NCI-H1105 (cell line): ENCODE data around the gene CYSLTR2.
"Not testable (repeated sequence)": the region's sequence is repeated elsewhere in the genome, so short reads cannot be mapped to it uniquely, and the experiment has no call there.

Experiments used
- DNase-seq: peaks from one replicate; lab custom pipeline; 2025; lab: John Stamatoyannopoulos, UW

The CYSLTR2 gene

DNA sequence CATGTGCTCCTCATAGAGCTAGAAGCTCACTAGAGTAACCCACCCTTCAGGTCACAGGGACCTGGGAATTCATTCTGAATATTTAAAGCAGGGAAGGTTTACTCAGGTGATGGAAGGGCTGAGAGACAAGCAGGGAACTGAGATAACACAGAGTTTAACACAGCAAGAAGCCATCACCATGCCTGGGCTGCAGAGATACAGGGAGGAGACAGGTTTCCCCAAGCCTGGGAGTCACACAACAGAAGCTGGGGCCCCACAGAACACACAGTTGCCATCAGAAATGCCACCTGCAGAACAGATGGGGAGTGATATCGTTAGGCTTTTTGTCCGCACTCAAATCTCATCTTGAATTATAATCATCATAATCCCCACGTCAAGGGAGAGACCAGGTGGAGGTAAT lies 7.9 kb upstream of the CYSLTR2 start:
- no peak for DNase-seq

DNA sequence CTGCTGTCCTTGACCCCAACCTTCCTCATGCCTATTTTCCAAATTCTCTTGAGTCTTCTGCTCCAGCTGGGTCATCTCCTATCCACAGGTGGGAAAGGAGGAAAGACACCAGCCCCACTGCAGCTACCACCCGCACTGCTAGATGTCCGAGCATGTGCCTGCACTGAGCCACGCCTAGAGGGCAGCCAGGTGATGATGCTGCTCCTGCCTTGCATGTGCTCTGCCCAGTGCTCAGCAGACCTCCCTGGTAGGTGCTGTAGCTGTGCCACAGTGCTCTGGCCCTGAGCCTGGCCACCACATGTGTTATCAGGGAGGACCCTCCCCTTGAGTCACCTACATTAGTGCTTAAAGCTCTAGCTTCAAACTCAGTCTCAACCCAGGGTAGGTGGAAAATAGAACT lies 6.9 kb upstream of the CYSLTR2 start:
- DNase-seq = no peak

DNA sequence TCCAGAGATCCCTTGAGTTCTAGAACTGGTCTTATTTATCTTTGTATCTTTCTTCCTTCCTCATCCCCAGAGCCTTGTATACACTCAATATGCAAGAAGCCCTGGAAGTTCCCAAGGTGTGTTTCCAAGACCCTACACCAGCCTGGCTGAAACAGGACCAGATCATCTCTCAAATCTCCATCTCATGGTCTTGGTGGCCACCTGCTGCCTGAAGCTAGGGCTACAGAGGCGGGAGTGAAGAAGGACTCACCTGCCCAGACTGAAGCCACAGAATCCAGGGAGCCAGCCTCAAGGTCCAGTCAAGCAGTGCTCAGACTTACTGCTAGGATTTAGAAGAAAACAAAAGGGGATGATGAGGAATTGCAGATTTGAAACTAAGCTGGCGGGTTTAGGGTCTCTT lies 6.1 kb upstream of the CYSLTR2 start:
- DNase-seq = no peak

DNA sequence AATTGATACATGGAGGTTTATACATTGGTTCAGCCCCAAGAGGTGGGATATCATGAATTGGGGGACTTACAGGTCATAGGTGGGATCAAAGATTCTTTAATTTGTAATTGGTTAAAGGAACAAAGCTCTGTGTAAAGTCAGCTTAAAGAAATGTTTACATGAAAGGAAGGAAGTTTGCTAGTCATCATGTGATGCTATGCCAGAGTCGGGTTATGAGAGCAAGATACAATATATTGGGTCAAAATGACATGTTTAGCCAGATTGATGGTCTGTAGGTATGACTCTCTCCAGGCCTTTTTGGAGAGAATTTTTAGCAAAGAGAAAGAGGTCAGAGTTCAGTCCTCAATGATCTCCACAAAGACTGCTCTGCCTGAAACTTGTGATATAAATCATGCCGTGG lies 5.3 kb upstream of the CYSLTR2 start:
- no peak for DNase-seq

DNA sequence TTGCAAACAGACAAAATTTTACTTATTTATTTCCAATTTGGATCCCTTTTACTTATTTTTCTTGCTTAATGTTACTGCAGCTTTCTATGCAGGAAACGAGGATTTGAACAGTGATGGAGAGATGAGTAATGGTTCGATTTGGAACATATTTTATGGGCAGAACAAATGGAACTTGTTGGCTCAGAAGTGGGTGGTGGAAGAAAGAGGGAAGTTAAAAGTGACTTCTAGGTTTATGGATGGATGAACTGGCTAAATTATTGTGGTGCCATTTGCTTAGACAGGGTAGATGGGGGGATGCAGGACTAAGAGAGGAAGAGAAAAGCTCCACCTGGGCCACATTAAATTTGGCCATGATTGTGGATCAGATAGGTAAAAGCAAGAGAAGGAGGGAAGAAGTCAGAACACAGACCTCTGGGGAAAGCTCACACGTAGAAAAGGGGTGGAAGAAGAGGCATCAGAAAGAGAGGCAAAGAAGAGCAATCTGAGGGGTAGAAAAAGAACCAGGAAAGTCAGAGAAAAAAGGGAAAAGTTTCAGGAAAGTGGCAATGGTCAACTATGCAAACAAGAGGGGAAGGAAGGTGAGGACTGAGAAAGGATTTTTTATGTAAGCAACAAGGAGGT lies 768 bp upstream of the CYSLTR2 start:
- no peak for DNase-seq

DNA sequence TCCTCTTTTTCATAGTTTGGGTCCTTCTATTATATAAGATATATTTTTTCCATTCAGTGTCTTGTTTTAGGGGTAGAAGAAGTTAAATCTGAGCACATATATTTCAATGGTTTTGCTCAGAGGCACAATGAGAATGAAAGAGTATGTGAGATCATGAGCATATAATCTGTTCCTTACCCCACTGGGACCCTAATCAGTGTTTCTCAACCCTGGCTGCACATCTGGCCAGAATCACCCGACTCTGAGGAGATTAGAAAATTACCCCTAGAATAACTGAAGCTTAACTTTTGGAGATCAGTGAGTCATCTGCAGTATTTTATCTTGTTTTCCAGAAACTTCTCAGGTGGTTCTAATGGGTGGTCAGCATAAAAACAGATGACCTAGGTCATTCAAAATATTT lies 782 bp downstream of the CYSLTR2 start:
- no peak for DNase-seq

DNA sequence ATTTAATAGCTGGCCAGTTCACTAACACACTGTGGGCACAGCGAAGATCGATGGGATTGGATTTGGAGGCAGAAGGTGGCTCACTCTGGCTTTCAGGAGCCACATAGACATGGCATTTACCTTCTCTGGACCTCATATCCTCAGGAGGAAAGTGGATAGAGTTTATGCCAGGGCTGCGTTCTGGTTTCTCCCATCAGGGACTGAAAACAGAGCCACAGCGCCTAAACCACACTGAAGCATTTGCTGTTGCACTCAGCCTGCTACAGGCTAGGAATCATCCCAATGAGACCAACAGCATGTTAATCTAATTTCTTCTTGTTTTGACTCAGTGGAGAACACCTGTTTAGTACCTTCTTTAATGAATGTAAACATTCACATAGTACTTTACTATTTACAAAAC lies 1.6 kb downstream of the CYSLTR2 start:
- no peak for DNase-seq

DNA sequence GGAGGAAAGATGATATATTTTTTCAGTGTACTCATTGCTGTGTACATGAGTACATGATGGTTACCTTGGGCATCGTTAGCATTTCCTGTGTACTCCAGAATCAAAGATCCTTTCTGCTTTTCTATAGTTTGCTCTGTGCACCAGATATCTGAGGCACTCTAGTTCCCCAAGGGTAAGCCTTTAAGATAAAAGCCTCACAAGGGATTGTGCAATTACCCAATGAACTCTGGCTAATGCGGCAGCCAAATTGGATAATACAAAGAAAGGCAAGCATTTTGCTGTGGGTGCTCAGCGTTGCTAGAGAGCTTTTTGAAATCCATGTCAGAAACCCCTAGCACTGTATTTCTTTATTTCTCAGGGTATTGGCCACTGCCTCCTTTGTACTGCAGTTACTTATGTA lies 2.9 kb downstream of the CYSLTR2 start:
- DNase-seq = no peak

DNA sequence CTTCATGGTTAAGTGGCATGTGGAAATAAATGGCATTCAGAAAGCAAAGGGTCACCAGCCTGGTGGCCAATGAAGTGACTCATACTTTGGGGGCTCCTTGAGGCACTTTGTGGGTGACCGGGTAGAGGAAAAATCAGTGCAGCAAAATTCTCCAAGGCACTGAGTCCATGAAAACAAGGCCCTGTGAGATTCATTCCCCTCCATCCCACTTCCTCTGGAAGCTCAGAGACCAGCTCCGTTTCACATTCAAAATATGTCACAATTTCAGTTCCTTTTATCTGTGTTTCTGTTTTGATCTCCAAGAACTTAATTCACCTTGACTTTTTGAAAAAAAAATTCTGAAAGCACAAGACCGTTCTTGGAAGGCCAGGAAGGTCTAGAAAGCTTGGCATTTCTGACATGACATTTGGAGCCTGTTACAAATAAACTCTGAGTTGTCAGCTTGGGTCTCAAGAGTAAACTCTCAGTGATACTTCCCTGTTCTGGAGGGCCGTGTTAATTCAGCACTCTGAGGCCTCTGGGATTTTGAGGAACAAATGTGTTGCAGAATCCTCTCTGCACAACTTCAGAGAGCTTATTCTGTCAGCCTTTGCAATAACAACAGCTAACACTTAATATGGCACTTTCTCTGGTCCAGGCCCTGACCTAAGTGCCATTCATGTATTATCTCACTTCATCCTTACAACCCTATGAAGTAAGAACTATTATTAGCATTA lies 6.8 kb downstream of the CYSLTR2 start:
- DNase-seq = no peak

DNA sequence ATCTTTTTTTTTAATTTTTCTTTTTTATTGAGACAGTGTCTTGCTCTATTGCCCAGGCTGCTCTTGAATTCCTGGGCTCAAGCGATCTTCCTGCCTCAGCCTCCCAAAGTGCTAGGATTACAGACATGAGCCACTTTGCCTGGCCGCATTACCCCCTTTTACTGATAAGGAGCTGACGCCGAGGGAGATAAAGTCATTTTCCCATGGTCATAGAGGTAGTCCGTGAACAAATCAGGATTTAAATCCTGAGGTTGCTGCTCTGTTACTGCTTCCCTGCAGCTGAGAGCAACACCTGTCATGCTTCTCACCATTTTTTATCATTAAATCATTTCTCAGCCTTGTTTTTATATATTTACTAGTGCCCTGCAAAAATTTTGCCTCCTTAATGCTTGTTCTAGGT lies 7.4 kb downstream of the CYSLTR2 start:
- no peak for DNase-seq

DNA sequence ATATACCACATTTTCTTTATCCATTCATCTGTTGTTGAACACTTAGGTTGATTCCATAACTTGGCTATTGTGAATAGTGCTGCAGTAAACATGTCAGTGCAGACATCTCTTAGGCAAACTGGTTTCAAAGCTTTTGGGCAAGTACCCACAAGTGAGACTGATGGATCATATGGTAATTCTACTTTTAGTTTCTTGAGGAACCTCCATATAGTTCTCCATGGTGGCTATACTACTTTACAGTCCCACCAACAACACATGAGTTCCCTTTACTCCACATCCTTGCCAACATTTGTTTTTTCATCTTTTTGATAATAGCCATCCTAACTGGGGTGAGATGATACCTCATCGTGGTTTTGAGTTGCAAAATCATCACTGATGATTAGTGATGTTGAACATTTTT lies 8.5 kb downstream of the CYSLTR2 start:
- DNase-seq = no peak

DNA sequence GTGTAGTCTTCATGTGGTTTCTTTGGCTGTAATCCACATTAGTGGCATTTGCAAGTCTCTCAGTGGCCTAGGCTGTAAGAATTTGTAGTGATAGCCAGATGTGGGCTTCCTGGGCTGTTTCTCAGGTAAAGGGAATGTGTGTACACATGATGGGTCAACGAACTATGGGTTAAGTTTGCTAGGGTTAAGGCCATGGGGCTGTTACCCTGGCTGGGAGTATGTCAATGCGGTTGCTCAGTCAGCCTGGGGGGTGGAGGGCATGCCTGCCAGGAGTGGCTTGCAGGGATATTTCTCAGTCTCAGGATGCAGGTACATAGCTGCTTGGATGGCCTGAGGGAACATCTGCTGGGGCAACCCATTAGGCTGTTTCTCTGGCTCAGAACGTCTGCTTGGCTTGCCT lies 13.4 kb downstream of the CYSLTR2 start:
- no peak for DNase-seq

DNA sequence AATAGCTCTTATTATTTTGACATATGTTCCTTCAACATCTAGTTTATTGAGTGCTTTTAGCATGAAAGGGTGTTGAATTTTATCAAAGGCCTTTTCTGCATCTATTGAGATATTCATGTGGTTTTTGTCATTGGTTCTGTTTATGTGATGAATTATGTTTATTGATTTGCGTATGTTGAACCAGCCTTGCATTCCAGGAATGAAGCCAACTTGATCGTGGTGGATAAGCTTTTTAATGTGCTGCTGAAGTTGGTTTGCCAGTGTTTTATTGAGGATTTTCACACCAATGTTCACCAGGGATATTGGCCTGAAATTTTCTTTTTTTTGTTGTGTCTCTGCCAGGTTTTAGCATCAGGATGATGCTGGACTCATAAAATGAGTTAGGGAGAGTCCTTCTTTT lies 17.7 kb downstream of the CYSLTR2 start:
- DNase-seq = not testable (repeated sequence)

DNA sequence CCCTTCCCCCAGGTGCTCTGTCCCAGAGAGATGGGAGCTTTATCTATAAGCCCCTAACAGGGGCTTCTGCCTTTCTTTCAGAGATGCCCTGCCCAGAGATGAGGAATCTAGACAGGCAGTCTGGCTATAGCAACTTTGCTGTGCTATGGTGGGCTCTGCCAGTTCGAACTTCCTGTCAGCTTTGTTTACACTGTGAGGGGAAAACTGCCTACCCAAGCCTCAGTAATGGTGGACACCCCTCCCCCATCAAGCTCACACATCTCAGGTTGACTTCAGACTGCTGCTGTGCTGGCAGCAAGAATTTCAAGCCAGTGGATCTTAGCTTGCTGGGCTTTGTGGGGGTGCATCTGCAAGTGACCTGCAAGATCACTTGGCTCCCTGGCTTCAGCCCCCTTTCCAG lies 21.5 kb downstream of the CYSLTR2 start:
- DNase-seq = no peak

DNA sequence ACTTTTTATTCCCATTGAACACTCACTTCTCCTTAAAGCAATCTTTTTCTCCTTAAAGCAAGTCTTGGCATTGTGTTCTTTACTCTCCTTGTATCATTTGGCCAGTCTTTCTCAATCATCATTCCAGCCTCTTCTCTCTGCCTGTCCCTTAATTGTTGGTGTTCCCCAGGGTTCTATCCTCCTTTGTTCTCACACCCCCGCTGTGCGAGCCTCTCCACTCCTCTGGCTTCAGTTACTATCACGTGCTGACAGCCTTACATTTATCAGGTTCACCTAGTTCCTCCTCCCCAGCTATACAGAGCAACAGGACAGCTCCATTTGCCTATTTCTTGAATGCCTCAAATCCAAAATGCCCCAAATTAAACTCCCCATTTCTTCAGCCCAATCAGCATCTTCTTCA lies 24.6 kb downstream of the CYSLTR2 start:
- DNase-seq = no peak

DNA sequence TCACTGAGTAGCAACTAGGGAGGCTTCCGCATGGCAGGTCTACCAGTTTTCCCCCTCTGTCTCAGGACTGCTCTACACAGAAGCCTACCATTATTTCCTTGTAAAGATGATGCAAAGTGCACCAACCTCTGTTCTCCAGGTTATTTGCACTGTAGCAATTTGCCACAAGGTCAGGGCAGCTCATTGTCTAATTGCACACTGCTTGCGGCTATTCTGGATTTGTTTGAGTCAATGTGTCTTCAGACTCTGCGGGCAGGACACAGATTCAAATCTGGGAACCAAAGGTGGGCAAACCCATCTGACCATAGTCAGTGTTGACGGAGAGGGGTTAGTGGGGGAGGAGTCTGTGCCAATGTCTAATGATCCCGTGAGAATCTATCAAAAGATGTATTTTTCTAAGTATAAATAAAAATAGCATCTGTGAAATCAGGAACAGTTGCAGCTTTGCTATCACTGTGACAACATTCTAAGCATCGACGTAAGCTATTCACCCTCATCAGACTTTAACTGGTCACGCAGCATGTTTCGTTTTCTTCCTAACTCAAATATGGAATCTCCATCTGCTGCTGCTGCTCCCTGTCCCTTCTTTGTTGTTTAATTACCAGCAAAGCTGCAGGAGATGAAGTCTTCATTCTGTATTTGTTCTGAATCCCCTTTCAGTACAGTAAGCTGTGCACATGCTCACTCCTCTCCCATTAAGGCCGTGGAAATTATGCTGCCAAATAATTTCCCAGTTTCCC lies 26.4 kb downstream of the CYSLTR2 start:
- DNase-seq = no peak

DNA sequence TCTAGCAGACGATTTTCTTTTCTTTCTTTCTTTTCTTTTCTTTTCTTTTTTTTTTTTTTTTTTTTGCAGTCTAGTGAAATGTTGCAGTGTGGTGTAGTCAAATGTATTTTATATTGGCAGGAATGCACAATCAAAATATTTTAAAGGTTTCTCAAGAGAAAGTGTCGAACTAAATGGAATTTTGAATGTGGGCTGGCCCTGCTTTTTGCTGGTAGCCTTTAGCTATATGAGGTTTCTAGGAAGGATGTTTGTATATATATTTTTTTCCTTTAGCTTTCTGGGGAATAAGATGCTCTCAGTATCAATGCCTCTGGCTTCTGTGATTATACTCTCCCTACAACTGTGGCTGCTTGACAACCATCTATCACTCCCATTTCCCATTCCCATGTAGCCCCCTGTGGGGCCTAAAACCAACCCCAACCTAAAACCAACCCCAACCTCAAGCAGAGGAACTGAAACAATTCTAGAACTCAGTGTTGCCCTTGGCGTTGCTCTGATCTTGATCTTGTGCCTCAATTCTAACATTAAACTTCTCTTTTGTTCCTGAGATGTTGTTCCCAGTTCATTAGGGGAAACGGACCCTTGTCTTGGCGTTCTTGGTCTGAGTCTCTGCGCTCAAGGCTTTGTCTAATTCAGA lies 27.1 kb downstream of the CYSLTR2 start:
- DNase-seq = no peak

DNA sequence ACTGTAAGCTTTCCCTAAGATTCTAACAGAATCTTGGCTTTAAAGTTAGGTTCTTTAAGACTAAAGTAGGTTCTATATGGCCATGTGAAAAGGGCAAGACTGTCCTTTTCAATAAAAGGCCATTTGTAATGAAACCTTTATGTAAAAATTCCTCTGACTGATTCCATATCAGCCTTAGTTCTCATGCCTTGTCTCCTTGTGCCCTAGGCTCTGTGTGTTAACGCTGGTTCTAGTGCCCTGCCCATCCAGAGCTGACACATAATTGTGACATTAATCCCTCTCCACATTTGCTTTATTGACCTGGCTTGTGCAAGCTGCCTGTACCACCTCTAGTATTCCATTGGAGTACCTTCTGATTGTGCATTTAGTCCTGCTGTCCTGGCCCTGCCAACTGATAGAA lies 28.2 kb downstream of the CYSLTR2 start:
- DNase-seq = no peak

DNA sequence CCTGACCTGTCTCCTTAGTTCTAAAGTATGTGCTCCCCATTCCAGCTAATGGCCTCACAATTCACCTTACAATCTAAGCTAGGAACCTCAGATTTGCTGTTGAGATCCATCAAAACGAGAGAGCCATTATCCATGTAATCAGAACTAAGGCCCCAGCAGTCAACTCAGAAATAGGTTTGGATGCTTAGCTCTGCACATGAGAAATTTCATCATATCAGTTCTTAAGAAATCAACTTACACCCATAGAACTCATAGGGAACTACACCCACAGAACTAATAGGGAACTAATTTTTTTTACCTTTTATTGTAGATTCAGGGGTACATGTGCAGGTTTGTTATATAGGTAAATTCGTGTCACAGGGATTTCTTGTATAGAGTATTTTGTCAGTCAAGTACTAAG lies 28.7 kb downstream of the CYSLTR2 start:
- no peak for DNase-seq

DNA sequence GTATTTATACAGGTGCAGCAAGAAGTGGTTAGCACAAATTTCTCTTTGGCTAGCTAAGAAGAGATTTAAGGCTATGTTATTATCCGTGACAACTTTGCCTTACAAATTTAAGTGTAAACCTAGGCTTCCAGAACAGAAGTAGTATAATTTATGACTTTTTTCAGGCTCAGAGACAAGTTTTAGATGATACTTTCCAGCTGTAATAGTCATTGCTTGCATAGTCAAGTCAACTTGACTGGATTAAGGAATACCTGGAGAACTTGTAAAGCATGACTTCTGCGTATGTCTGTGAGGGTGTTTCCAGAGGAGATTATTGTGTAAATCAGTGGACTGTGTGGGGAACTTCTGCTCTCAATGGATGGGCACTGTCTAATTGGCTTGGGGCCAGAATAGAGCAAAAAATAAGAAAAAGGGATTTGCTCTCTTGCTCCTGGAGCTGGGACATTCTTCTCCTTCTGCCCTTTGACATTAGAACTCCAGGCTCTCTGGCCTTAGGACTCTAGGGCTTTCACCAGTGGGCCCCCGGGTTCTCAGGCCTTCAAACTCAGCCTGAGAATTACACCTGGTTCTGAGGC lies 33.0 kb downstream of the CYSLTR2 start:
- no peak for DNase-seq

DNA sequence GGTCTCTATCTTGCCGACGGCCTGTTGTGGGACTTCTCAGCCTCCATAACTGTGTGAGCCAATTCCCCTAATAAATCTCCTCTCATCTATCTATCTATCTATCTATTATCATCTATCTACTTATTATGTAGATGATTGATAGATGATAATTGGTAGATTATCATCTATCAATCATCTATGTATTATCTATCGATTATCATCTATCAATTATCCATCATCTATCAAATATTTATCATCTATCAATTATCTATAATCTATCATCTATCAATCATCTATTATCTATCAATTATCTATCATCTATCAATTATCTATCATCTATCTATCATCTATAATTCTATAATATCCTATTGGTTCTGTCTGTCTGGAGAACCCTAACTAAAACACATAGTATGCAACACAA lies 33.5 kb downstream of the CYSLTR2 start:
- DNase-seq = no peak

DNA sequence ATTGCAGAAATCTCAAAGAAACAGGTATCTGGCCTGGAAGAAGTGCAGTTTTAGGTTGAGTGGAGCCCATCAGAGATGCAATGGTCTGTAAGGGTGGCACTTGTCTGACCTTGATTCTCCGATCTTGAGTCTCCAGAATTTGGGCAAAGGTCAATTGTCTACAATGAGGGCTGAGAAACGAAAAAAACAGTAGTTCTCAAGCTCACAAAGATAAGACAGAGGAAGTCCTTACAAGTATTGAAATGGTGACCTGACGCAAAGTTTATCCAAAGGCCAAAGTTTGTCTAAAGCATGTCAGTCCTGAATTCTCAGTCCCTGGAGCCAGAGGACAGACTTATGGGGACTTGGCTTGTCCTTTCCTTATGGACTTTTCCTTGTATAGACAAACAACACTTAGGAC lies 40.3 kb downstream of the CYSLTR2 start:
- DNase-seq = no peak

DNA sequence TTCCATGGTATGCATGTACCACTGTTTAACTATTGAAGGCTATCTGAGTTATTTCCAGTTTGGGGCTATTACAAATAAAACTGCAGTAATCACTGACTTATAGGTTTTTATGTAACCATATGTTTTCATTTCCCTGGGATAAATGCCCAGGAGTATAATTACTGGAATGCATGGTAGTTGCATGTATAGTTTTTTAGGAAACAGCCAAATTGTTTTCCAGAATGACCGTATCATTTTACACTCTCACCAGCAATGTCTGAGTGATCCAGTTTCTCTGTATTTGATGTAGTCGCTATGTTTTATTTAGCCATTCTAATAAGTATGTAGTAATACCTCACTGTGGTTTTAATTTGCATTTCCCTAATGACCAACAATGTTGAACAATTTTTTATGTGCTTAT lies 42.0 kb downstream of the CYSLTR2 start:
- DNase-seq = no peak
